Testis (tissue), 3 donors: ENCODE data around the gene DACH1. TPM values are rescaled to one million over a fixed set of nuclear protein-coding genes. Genes with fewer than 3 reads are reported as not detected.

ENCODE experiments used
- DNase-seq: peaks from one replicate; pipeline ENCODE4 v3.0.0-alpha.2; 2019
- H3K27ac ChIP-seq, 2 donors: fragments of 200-600 bp; sonication (generic); one replicate each; pipeline ENCODE4 v1.5.1; 2019
- H3K27me3 ChIP-seq: fragments of 200-600 bp; sonication (generic); one replicate; pipeline ENCODE4 v1.5.1; 2019
- H3K36me3 ChIP-seq: fragments of 200-600 bp; sonication (generic); one replicate; pipeline ENCODE4 v1.5.1; 2017; ENCODE audit warnings: low read depth; ENCODE audit errors: missing control alignments
- H3K4me1 ChIP-seq: fragments of 200-600 bp; sonication (generic); one replicate; pipeline ENCODE4 v1.5.1; 2019
- H3K4me3 ChIP-seq, 2 donors: fragments of 200-600 bp; sonication (generic); one replicate each; pipeline ENCODE4 v1.5.1; 2017 to 2019
- H3K9me3 ChIP-seq: fragments of 200-600 bp; sonication (generic); one replicate; pipeline ENCODE4 v1.5.1; 2017
- POLR2A ChIP-seq: fragments of 450-650 bp; IDR thresholded peaks from one replicate; pipeline ENCODE4 v1.6.1; 2017; ENCODE audit warnings: antibody characterized with exemption, mild to moderate bottlenecking, moderate library complexity
- WGBS, 2 donors: methylation state at CpG; one replicate each; pipeline ENCODE4 v1.1.5; 2018; 5-methylcytosine and 5-hydroxymethylcytosine counted together
- intact Hi-C: fragments of 100-400 bp; cut with DNase I; formaldehyde crosslinking; loops from one replicate; pipeline ENCODE4 v1.15.1; 2023; ENCODE audit warnings: low total_unique reads
- polyA plus RNA-seq: library from polyadenylated mRNA; stranded (reverse); fragments of 350-450 nt; fragmentation: Illumina TruSeq; extraction: RNeasy Lipid Tissue Mini Kit (QIAGEN cat#74804); gene quantifications from one replicate; pipeline ENCODE4 v1.2.3, GENCODE V29; 2014; ENCODE audit warnings: low read depth, low replicate concordance; ENCODE audit not compliant: insufficient read depth
- total RNA-seq, 2 donors: library from RNA; depleted of rRNA; stranded (reverse); fragments of >200 nt; gene quantifications; one replicate each; pipeline ENCODE4 v1.2.3, GENCODE V29; 2016
- TF ChIP-seq, protein P1 (sequence below), 3 experiments: fragments of 450-650 bp in 2 of 3; fragments of 200-600 bp in 1 of 3; sonication (generic) in 1 of 3; IDR thresholded peaks; one replicate each; pipeline ENCODE4 v1.5.1; 2016 to 2019; ENCODE audit warnings: antibody characterized with exemption in 3 of 3, mild to moderate bottlenecking in 2 of 3, moderate library complexity in 1 of 3

Gene DACH1
- total and polyA plus RNA-seq, 3 donors from 2014 or later: 4.7 to 11.1 (median 5.4) TPM

DNA sequence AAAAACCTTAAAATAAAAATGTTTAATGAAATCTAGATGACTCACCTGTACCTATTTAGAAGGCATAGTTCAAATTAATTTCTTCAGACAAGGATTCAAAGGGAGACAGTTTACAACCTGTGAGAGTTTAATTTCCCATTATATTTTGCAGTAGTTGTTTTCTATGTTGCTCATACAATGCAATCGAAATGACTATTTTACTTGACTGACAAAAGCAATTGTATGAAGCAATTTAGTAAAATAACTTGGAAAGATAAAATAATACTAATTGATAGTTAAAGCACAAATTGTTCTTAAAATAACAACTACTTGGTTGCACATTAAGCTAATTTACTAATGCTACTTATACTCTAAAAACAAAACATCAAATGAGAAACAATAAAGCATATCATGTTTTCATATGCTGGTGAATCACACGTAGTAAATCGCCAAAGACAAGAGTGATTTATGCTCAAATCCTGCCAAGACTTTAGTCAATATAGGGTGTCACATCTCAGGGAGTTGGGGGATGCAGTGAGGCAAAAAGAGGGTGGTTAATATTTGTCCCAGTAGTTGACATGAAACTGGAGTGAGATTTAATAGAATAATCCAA, 6.4 kb downstream of the DACH1 start:
- TF ChIP-seq POLR2A: no peak
- TF ChIP-seq, protein P1, sequence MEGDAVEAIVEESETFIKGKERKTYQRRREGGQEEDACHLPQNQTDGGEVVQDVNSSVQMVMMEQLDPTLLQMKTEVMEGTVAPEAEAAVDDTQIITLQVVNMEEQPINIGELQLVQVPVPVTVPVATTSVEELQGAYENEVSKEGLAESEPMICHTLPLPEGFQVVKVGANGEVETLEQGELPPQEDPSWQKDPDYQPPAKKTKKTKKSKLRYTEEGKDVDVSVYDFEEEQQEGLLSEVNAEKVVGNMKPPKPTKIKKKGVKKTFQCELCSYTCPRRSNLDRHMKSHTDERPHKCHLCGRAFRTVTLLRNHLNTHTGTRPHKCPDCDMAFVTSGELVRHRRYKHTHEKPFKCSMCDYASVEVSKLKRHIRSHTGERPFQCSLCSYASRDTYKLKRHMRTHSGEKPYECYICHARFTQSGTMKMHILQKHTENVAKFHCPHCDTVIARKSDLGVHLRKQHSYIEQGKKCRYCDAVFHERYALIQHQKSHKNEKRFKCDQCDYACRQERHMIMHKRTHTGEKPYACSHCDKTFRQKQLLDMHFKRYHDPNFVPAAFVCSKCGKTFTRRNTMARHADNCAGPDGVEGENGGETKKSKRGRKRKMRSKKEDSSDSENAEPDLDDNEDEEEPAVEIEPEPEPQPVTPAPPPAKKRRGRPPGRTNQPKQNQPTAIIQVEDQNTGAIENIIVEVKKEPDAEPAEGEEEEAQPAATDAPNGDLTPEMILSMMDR (IDR thresholded peaks at IDR 0.05): no peak
- Histone ChIP-seq H3K27me3 (no peaks in the 10 kb centered on the region), H3K4me3 (no peak overlapping the region), H3K36me3 (no peaks in the 10 kb centered on the region), H3K4me1 (no peaks in the 10 kb centered on the region), H3K9me3 (no peaks in the 10 kb centered on the region), H3K27ac (no peak overlapping the region)
- DNase-seq: no peak
- 73 to 75% methylated on average over 3 of the region's 3 CpGs for WGBS, 2 donors
- intact Hi-C loops: no loop called here

DNA sequence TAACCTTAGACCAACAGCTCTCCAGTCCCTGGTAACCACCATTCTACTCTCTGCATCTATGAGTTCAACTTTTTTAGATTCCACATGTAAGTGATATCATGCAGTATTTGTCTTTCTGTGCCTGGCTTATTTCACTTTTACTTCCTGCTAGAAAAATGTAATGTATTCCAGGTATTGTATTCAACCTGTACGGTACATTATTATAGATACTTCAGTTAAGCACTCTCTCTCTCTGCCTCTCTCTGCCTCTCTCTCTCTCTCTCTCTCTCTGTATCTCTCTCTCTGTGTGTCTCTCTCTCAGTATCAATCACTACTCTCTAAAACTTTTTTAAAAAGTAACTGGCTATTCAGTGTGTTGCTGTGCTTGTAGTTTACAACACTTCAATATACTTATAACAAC, 8.4 kb downstream of the DACH1 start:
- WGBS, 2 donors: 35 to 94% methylated on average over 1 of the region's 1 CpG
- H3K27ac ChIP-seq: no peak overlapping the region
- intact Hi-C loops: no loop called here
- TF ChIP-seq, protein P1 (IDR thresholded peaks at IDR 0.05): no peak
- TF ChIP-seq POLR2A: no peak
- H3K4me3 ChIP-seq: no peak overlapping the region
- no peaks in the 10 kb centered on the region for H3K36me3 ChIP-seq
- H3K9me3 ChIP-seq: no peaks in the 10 kb centered on the region
- no peaks in the 10 kb centered on the region for H3K4me1 ChIP-seq
- no peaks in the 10 kb centered on the region for H3K27me3 ChIP-seq
- DNase-seq: no peak

DNA sequence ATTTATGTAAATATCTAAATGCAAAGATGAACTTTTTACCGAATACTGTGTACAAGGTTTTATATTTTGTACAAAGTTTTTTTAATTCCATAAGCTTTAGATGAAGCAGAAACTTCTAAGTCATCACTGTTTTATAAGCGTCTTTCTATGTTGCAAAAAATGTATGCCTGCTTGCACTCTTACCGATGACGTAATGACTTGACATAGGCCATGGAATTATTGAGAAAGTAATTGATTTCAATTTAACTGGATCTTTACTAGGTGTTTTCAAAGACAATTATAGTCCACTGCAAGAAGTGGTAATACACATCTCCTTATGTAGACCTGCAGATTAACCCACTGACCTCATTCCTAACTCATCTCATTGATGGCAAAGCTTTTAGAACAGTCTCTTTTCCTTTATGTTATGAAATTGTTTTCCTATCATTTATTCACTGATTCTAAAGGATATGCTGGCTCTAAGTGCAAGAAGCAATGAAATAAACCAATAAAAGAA, 10.4 kb downstream of the DACH1 start:
- H3K4me1 ChIP-seq: no peaks in the 10 kb centered on the region
- TF ChIP-seq POLR2A: no peak
- TF ChIP-seq, protein P1 (IDR thresholded peaks at IDR 0.05): no peak
- WGBS, 2 donors: 92 to 95% methylated on average over 4 of the region's 4 CpGs
- intact Hi-C loops: no loop called here
- no peak overlapping the region for H3K4me3 ChIP-seq
- no peaks in the 10 kb centered on the region for H3K9me3 ChIP-seq
- no peak for DNase-seq
- H3K27ac ChIP-seq: no peak overlapping the region
- H3K36me3 ChIP-seq: no peaks in the 10 kb centered on the region
- no peaks in the 10 kb centered on the region for H3K27me3 ChIP-seq

DNA sequence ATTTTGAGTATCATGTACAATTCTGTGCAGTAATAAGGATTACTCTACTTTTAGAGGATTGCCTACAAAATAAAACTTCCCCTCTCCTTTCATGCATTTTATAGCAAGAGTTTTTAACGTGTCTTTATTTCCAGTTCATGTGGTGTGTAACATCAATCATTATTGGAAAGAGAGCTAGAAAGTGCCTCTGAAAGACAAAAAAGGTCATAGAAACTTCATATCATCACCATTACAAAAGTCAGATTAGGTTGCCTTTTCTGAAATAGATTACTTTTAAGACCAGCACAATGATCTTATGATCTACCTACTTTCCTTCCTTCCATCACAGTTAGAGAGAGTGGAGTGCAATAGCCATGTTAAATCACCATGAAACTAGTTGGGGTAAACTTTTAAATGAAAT, 12.6 kb downstream of the DACH1 start:
- H3K27ac ChIP-seq: no peak overlapping the region
- H3K27me3 ChIP-seq: no peaks in the 10 kb centered on the region
- TF ChIP-seq, protein P1 (IDR thresholded peaks at IDR 0.05): no peak
- TF ChIP-seq POLR2A: no peak
- H3K36me3 ChIP-seq: no peaks in the 10 kb centered on the region
- no peak overlapping the region for H3K4me3 ChIP-seq
- intact Hi-C loops: no loop called here
- no peak for DNase-seq
- WGBS, 2 donors: 91 to 93% methylated on average over 1 of the region's 1 CpG
- no peaks in the 10 kb centered on the region for H3K9me3 ChIP-seq
- no peaks in the 10 kb centered on the region for H3K4me1 ChIP-seq

DNA sequence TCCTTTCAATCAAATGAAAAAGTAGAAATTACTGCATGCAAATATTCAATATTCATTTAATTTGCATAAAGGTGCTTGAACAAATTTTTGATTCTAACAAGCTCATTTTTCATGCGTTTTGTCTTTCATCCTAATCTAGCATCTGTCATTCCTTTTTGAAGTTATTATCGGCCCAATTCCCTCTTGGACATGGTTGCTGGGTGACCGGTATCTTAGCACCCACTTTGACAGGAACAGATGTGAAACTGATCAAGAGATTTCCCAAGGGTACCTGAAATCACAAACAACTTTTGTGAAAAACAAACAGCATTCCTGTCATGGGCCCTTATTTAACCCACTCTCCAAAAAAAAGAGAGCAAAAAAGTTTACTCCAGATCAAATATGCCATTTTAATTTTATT, 13.3 kb downstream of the DACH1 start:
- Histone ChIP-seq H3K36me3 (no peaks in the 10 kb centered on the region), H3K4me3 (no peak overlapping the region), H3K27me3 (no peaks in the 10 kb centered on the region), H3K27ac (no peak overlapping the region), H3K4me1 (no peaks in the 10 kb centered on the region), H3K9me3 (no peaks in the 10 kb centered on the region)
- WGBS, 2 donors: 87 to 90% methylated on average over 3 of the region's 3 CpGs
- TF ChIP-seq, protein P1 (IDR thresholded peaks at IDR 0.05): no peak
- intact Hi-C loops: no loop called here
- no peak for DNase-seq
